Measurements from ENCODE around the gene UROS.

Gene UROS

GRCh38 chr10:125762692-125763648 is 60.1 kb downstream of the UROS start:
- Histone ChIP-seq H3K4me2 (ENCODE audit: low read length) (no peak overlapping the region), H3K4me1 (ENCODE audit: low read length) (no peaks in the 10 kb centered on the region), H3K79me2 (ENCODE audit: low read length) (no peaks in the 10 kb centered on the region), H4K20me1 (ENCODE audit: insufficient read depth, low read length) (no peaks in the 10 kb centered on the region), H3K9me3 (ENCODE audit: insufficient read depth, low read length) (no peaks in the 10 kb centered on the region), H2AFZ (ENCODE audit: low read depth, low read length) (no peak overlapping the region), H3K36me3 (replicated peaks; ENCODE audit: low read depth, low read length) (peaks cover 32% of the 10 kb centered on the region), H3K27ac (ENCODE audit: low read length) (no peak overlapping the region), H3K27me3 (ENCODE audit: low read depth, low read length) (no peaks in the 10 kb centered on the region), H3K9ac (ENCODE audit: low read length) (no peak overlapping the region), H3K4me3 (ENCODE audit: low read length) (no peak overlapping the region)
- TF ChIP-seq CTCF (IDR thresholded peaks at IDR 0.05; ENCODE audit: low read depth, low read length) (no peak), EZH2phosphoT487 (IDR thresholded peaks at IDR 0.05; ENCODE audit: low read depth) (no peak)

- no peaks in the 10 kb centered on the region for H3K4me1 ChIP-seq (ENCODE audit: low read length)
- no peaks in the 10 kb centered on the region for H4K20me1 ChIP-seq (ENCODE audit: insufficient read depth, low read length)
- no peaks in the 10 kb centered on the region for H3K27me3 ChIP-seq (ENCODE audit: low read depth, low read length)
- no peak overlapping the region for H3K4me2 ChIP-seq (ENCODE audit: low read length)
- no peaks in the 10 kb centered on the region for H3K9me3 ChIP-seq (ENCODE audit: insufficient read depth, low read length)
- H3K79me2 ChIP-seq (ENCODE audit: low read length), result no peaks in the 10 kb centered on the region
- peaks cover 32% of the 10 kb centered on the region for H3K36me3 ChIP-seq (replicated peaks; ENCODE audit: low read depth, low read length)
- H3K4me3 ChIP-seq (ENCODE audit: low read length), result no peak overlapping the region
- no peak overlapping the region for H2AFZ ChIP-seq (ENCODE audit: low read depth, low read length)
- TF ChIP-seq EZH2phosphoT487 (IDR thresholded peaks at IDR 0.05; ENCODE audit: low read depth) (no peak), CTCF (IDR thresholded peaks at IDR 0.05; ENCODE audit: low read depth, low read length) (no peak)
- no peak overlapping the region for H3K9ac ChIP-seq (ENCODE audit: low read length)
- H3K27ac ChIP-seq (ENCODE audit: low read length), result no peak overlapping the region
Measured at GRCh38 chr10:125761961-125762360, 61.1 kb downstream of the UROS start.

GRCh38 chr10:125757742-125758141 is 65.3 kb downstream of the UROS start:
- Histone ChIP-seq H3K9me3 (ENCODE audit: insufficient read depth, low read length) (no peaks in the 10 kb centered on the region), H3K27me3 (ENCODE audit: low read depth, low read length) (no peaks in the 10 kb centered on the region), H3K79me2 (ENCODE audit: low read length) (no peaks in the 10 kb centered on the region), H4K20me1 (ENCODE audit: insufficient read depth, low read length) (no peaks in the 10 kb centered on the region), H3K9ac (ENCODE audit: low read length) (no peak overlapping the region), H3K4me3 (ENCODE audit: low read length) (no peak overlapping the region), H3K27ac (ENCODE audit: low read length) (no peak overlapping the region), H3K4me2 (ENCODE audit: low read length) (no peak overlapping the region), H3K36me3 (replicated peaks; ENCODE audit: low read depth, low read length) (peaks cover 32% of the 10 kb centered on the region), H2AFZ (ENCODE audit: low read depth, low read length) (no peak overlapping the region), H3K4me1 (ENCODE audit: low read length) (no peaks in the 10 kb centered on the region)
- TF ChIP-seq CTCF (IDR thresholded peaks at IDR 0.05; ENCODE audit: low read depth, low read length), result no peak
- no peak for TF ChIP-seq EZH2phosphoT487 (IDR thresholded peaks at IDR 0.05; ENCODE audit: low read depth)

GRCh38 chr10:125756853-125757487 is 66.1 kb downstream of the UROS start:
- H2AFZ ChIP-seq (ENCODE audit: low read depth, low read length), result no peak overlapping the region
- H3K4me1 ChIP-seq (ENCODE audit: low read length), result no peaks in the 10 kb centered on the region
- no peak overlapping the region for H3K4me2 ChIP-seq (ENCODE audit: low read length)
- H3K79me2 ChIP-seq (ENCODE audit: low read length), result no peaks in the 10 kb centered on the region
- no peak overlapping the region for H3K27ac ChIP-seq (ENCODE audit: low read length)
- no peak for TF ChIP-seq EZH2phosphoT487 (IDR thresholded peaks at IDR 0.05; ENCODE audit: low read depth)
- no peak for TF ChIP-seq CTCF (IDR thresholded peaks at IDR 0.05; ENCODE audit: low read depth, low read length)
- H3K36me3 ChIP-seq (replicated peaks; ENCODE audit: low read depth, low read length), result peaks cover 37% of the 10 kb centered on the region
- no peaks in the 10 kb centered on the region for H3K27me3 ChIP-seq (ENCODE audit: low read depth, low read length)
- no peak overlapping the region for H3K4me3 ChIP-seq (ENCODE audit: low read length)
- H4K20me1 ChIP-seq (ENCODE audit: insufficient read depth, low read length), result no peaks in the 10 kb centered on the region
- H3K9me3 ChIP-seq (ENCODE audit: insufficient read depth, low read length), result no peaks in the 10 kb centered on the region
- H3K9ac ChIP-seq (ENCODE audit: low read length), result no peak overlapping the region

Data from OCI-LY3 (cell line).